SU-DHL-6 (cell line): ENCODE results near the gene PXK.
A peak's percentile ranks its signal among the peaks of the same experiment; 100 is the strongest.

Source experiments
- H2AFZ ChIP-seq: fragments of 200-600 bp; sonication (generic); 2 replicates; pipeline ENCODE4 v1.6.1; 2014; ENCODE audit warnings: low read depth, mild to moderate bottlenecking, moderate library complexity, mixed read lengths, antibody characterized with exemption, low read length; ENCODE audit not compliant: severe bottlenecking
- H3F3A ChIP-seq: fragments of 200-600 bp; shearing (Covaris generic); 2 replicates; pipeline ENCODE4 v1.6.0; 2016; ENCODE audit warnings: antibody characterized with exemption, mild to moderate bottlenecking; ENCODE audit not compliant: insufficient read depth
- H3K27ac ChIP-seq: fragments of 200-600 bp; sonication (generic); 2 replicates; pipeline ENCODE4 v1.5.1; 2016; ENCODE audit warnings: low read depth, mild to moderate bottlenecking, low read length, moderate library complexity, mixed read lengths
- H3K27me3 ChIP-seq: fragments of 200-600 bp; sonication (generic), shearing (Covaris generic); 2 replicates; pipeline ENCODE4 v1.6.0; 2014; ENCODE audit warnings: mild to moderate bottlenecking, low read length
- H3K36me3 ChIP-seq: fragments of 200-600 bp; sonication (generic); 2 replicates; pipeline ENCODE4 v1.6.1; 2014; ENCODE audit warnings: mild to moderate bottlenecking, low read length, mixed read lengths
- H3K4me2 ChIP-seq: fragments of 300-600, 200-600 bp; shearing (Covaris generic), sonication (generic); 2 replicates; pipeline ENCODE4 v1.6.0; 2014; ENCODE audit warnings: low read length, low read depth, mild to moderate bottlenecking; ENCODE audit not compliant: poor library complexity, severe bottlenecking
- H3K4me3 ChIP-seq: fragments of 200-600 bp; sonication (generic); 2 replicates; pipeline ENCODE4 v1.5.1; 2014; ENCODE audit warnings: antibody characterized with exemption, low read length, mild to moderate bottlenecking, mixed read lengths; ENCODE audit not compliant: insufficient read depth, poor library complexity, severe bottlenecking
- H3K79me2 ChIP-seq: fragments of 200-600 bp; sonication (generic); 2 replicates; pipeline ENCODE4 v1.6.1; 2014; ENCODE audit warnings: mild to moderate bottlenecking, low read length, moderate library complexity; ENCODE audit not compliant: insufficient read depth
- H3K9ac ChIP-seq: fragments of 200-600 bp; sonication (generic); 2 replicates; pipeline ENCODE4 v1.7.0; 2014; ENCODE audit warnings: mild to moderate bottlenecking, low read length
- H3K9me2 ChIP-seq: fragments of 200-600 bp; sonication (generic); replicated peaks from 2 replicates; pipeline ENCODE4 v1.6.1; 2014; ENCODE audit warnings: low read length; ENCODE audit not compliant: insufficient read depth
- H3K9me3 ChIP-seq: fragments of 200-600 bp; sonication (generic); 2 replicates; pipeline ENCODE4 v1.6.1; 2014; ENCODE audit warnings: low read length, mixed read lengths; ENCODE audit not compliant: insufficient read depth
- H4K20me1 ChIP-seq: fragments of 200-600 bp; sonication (generic); 2 replicates; pipeline ENCODE4 v1.6.1; 2014; ENCODE audit warnings: low read depth, mild to moderate bottlenecking, antibody characterized with exemption, low read length, moderate library complexity, mixed read lengths
- CTCF ChIP-seq: fragments of 200-600 bp; sonication (generic); IDR thresholded peaks from one replicate; pipeline ENCODE4 v1.5.1; 2017; ENCODE audit warnings: antibody characterized with exemption, mild to moderate bottlenecking, low read length, moderate library complexity; ENCODE audit not compliant: insufficient read depth, poor library complexity, severe bottlenecking
- EZH2phosphoT487 ChIP-seq: fragments of 200-600 bp; sonication (generic), shearing (Covaris generic); conservative IDR thresholded peaks from 2 replicates; pipeline ENCODE4 v1.6.1; 2018; ENCODE audit warnings: mild to moderate bottlenecking, antibody characterized with exemption, low read length, moderate library complexity, mixed read lengths

The PXK gene

GRCh38 chr3:58308728-58309127 lies 24.0 kb upstream of the PXK start:
- peaks cover 10% of the 10 kb centered on the region; the same call in 1 of the 2 replicates for H4K20me1 ChIP-seq
- no peaks in the 10 kb centered on the region for H3K9me3 ChIP-seq
- no peak overlapping the region for H3K4me3 ChIP-seq
- H3K36me3 ChIP-seq: peaks cover 8% of the 10 kb centered on the region; the same call in 1 of the 2 replicates
- no peak overlapping the region for H3K4me2 ChIP-seq
- peaks cover 51% of the 10 kb centered on the region for H3K79me2 ChIP-seq
- no peaks in the 10 kb centered on the region for H3K27me3 ChIP-seq
- TF ChIP-seq CTCF: no peak
- TF ChIP-seq EZH2phosphoT487: no peak
- no peaks in the 10 kb centered on the region for H3F3A ChIP-seq
- H3K9me2 ChIP-seq: no peaks in the 10 kb centered on the region
- H3K27ac ChIP-seq: no peak overlapping the region
- 0 out of 2 replicates have a peak overlapping the region, but pooled peaks have one; percentile 83 for H3K9ac ChIP-seq
- H2AFZ ChIP-seq: no peak overlapping the region

- no peak overlapping the region for H2AFZ ChIP-seq
- H3K27ac ChIP-seq: no peak overlapping the region
- peaks cover 27% of the 10 kb centered on the region for H3K36me3 ChIP-seq
- TF ChIP-seq EZH2phosphoT487 (no peak), CTCF (no peak)
- no peak overlapping the region for H3K4me2 ChIP-seq
- H3K4me3 ChIP-seq: no peak overlapping the region
- no peak overlapping the region for H3K9ac ChIP-seq
- H3F3A ChIP-seq: peaks cover 16% of the 10 kb centered on the region
- H3K79me2 ChIP-seq: peaks cover 16% of the 10 kb centered on the region; the same call in 1 of the 2 replicates
- no peaks in the 10 kb centered on the region for H3K27me3 ChIP-seq
- no peaks in the 10 kb centered on the region for H4K20me1 ChIP-seq
- no peaks in the 10 kb centered on the region for H3K9me3 ChIP-seq
- no peaks in the 10 kb centered on the region for H3K9me2 ChIP-seq
Observed at GRCh38 chr3:58317811-58318210, 14.9 kb upstream of the PXK start.

- H3K9me3 ChIP-seq: no peaks in the 10 kb centered on the region
- TF ChIP-seq CTCF: no peak
- no peak for TF ChIP-seq EZH2phosphoT487
- peaks cover 13% of the 10 kb centered on the region for H3K36me3 ChIP-seq
- H3K27me3 ChIP-seq: no peaks in the 10 kb centered on the region
- no peak overlapping the region for H3K9ac ChIP-seq
- H3K79me2 ChIP-seq: 0 out of 2 replicates have a peak, but pooled peaks cover 3% of the 10 kb centered on the region
- H4K20me1 ChIP-seq: no peaks in the 10 kb centered on the region
- no peak overlapping the region for H2AFZ ChIP-seq
- H3K27ac ChIP-seq: no peak overlapping the region
- H3F3A ChIP-seq: peaks cover 27% of the 10 kb centered on the region
- H3K4me3 ChIP-seq: no peak overlapping the region
- H3K4me2 ChIP-seq: no peak overlapping the region
- no peaks in the 10 kb centered on the region for H3K9me2 ChIP-seq
Observed at GRCh38 chr3:58321791-58322190, 10.9 kb upstream of the PXK start.
